Skeletal muscle tissue (tissue), 4 donors: Measurements from ENCODE around the gene AK2. TPM values are rescaled to one million over a fixed set of nuclear protein-coding genes. Genes with fewer than 3 reads are reported as not detected.
"Not testable (repeated sequence)": the region's sequence is repeated elsewhere in the genome, so short reads cannot be mapped to it uniquely, and the experiment has no call there.

Experiments
- H3K27ac ChIP-seq: one replicate; pipeline ENCODE4 v1.7.0; 2013; ENCODE audit warnings: mild to moderate bottlenecking, low read depth, low read length, inconsistent platforms
- H3K27me3 ChIP-seq, 3 donors: one replicate each; pipeline ENCODE4 v1.7.0; 2013; ENCODE audit warnings: low read length in 3 of 3; ENCODE audit not compliant: control insufficient read depth in 3 of 3, insufficient read depth in 3 of 3
- H3K36me3 ChIP-seq, 3 donors: one replicate each; pipeline ENCODE4 v1.7.0; 2013; ENCODE audit warnings: low read length in 3 of 3; ENCODE audit not compliant: control insufficient read depth in 3 of 3, insufficient read depth in 3 of 3
- H3K4me1 ChIP-seq, 3 donors: one replicate each; pipeline ENCODE4 v1.7.0; 2013; ENCODE audit warnings: low read length in 3 of 3, mild to moderate bottlenecking in 3 of 3; ENCODE audit not compliant: control insufficient read depth in 3 of 3, insufficient read depth in 3 of 3
- H3K4me3 ChIP-seq, 3 donors: one replicate each; pipeline ENCODE4 v1.7.0; 2013; ENCODE audit warnings: low read length in 3 of 3
- H3K9ac ChIP-seq, 3 donors: one replicate each; pipeline ENCODE4 v1.7.0; 2013; ENCODE audit warnings: low read length in 3 of 3, mild to moderate bottlenecking in 3 of 3, moderate library complexity in 2 of 3, low read depth in 1 of 3
- H3K9me3 ChIP-seq, 3 donors: one replicate each; pipeline ENCODE4 v1.7.0; 2013; ENCODE audit warnings: low read length in 3 of 3; ENCODE audit not compliant: control insufficient read depth in 3 of 3
- total RNA-seq: library from RNA; depleted of rRNA; stranded (reverse); fragments of >200 nt; gene quantifications from one replicate; pipeline ENCODE4 v1.2.3, GENCODE V29; 2014
- donor health status: Osteomylitis.

Gene AK2
- total RNA-seq, 1 donor from 2014 or later, result 64.2 TPM

GRCh38 chr1:33025761-33026160 lies 10.9 kb downstream of the AK2 start:
- Histone ChIP-seq H3K36me3 (peaks cover 17 to 26% (median 17%) of the 10 kb centered on the region in 3 donors), H3K27ac (no peak overlapping the region), H3K4me3 (no peak overlapping the region), H3K9ac (no peak overlapping the region), H3K4me1 (peaks cover 24 to 42% (median 40%) of the 10 kb centered on the region in 3 donors), H3K9me3 (no peaks in the 10 kb centered on the region), H3K27me3 (no peaks in the 10 kb centered on the region)

GRCh38 chr1:33025180-33025569 lies 11.5 kb downstream of the AK2 start:
- Histone ChIP-seq H3K36me3 (peaks cover 22 to 27% (median 22%) of the 10 kb centered on the region in 3 donors), H3K4me1 (peaks cover 20 to 36% (median 34%) of the 10 kb centered on the region in 3 donors), H3K27ac (no peak overlapping the region), H3K4me3 (no peak overlapping the region), H3K9me3 (no peaks in the 10 kb centered on the region), H3K27me3 (no peaks in the 10 kb centered on the region), H3K9ac (no peak overlapping the region)

GRCh38 chr1:33024430-33025179 lies 12.1 kb downstream of the AK2 start:
- not testable (repeated sequence) for H3K4me3 ChIP-seq, H3K27ac ChIP-seq, H3K27me3 ChIP-seq, H3K9me3 ChIP-seq, H3K9ac ChIP-seq
- Histone ChIP-seq H3K36me3 (peaks cover 25 to 32% (median 28%) of the 10 kb centered on the region in 3 donors), H3K4me1 (peaks cover 15 to 30% (median 28%) of the 10 kb centered on the region in 3 donors)

- H3K9ac ChIP-seq, result no peak overlapping the region
- no peaks in the 10 kb centered on the region for H3K27me3 ChIP-seq
- H3K9me3 ChIP-seq, result no peaks in the 10 kb centered on the region
- H3K4me1 ChIP-seq, result peaks cover 10 to 21% (median 18%) of the 10 kb centered on the region in 3 donors
- peaks cover 35 to 48% (median 46%) of the 10 kb centered on the region in 3 donors for H3K36me3 ChIP-seq
- H3K4me3 ChIP-seq, result no peak overlapping the region
- H3K27ac ChIP-seq, result no peak overlapping the region
Measured at GRCh38 chr1:33022650-33023200, 14.0 kb downstream of the AK2 start.

- no peak overlapping the region for H3K27ac ChIP-seq
Measured at GRCh38 chr1:33021567-33022431, 14.9 kb downstream of the AK2 start.

GRCh38 chr1:33018112-33018511 lies 18.6 kb downstream of the AK2 start:
- peaks cover 48 to 66% (median 64%) of the 10 kb centered on the region in 3 donors for H3K36me3 ChIP-seq
- no peak overlapping the region for H3K4me3 ChIP-seq
- H3K9ac ChIP-seq, result no peak overlapping the region
- H3K27ac ChIP-seq, result no peak overlapping the region
- no peaks in the 10 kb centered on the region for H3K9me3 ChIP-seq
- no peaks in the 10 kb centered on the region for H3K27me3 ChIP-seq
- peaks cover 5 to 7% (median 5%) of the 10 kb centered on the region in 3 donors for H3K4me1 ChIP-seq

More at GRCh38 chr1:33021567-33022431, 14.9 kb downstream of the AK2 start:
- H3K9me3 ChIP-seq, result no peaks in the 10 kb centered on the region
- no peak overlapping the region for H3K9ac ChIP-seq
- peaks cover 42 to 54% (median 50%) of the 10 kb centered on the region in 3 donors for H3K36me3 ChIP-seq
- no peak overlapping the region for H3K4me3 ChIP-seq
- H3K4me1 ChIP-seq, result peaks cover 7 to 18% (median 16%) of the 10 kb centered on the region in 3 donors
- no peaks in the 10 kb centered on the region for H3K27me3 ChIP-seq

- Histone ChIP-seq H3K27me3 (no peaks in the 10 kb centered on the region), H3K4me3 (no peak overlapping the region), H3K27ac (no peak overlapping the region), H3K9me3 (no peaks in the 10 kb centered on the region), H3K4me1 (peaks cover 7 to 11% (median 8%) of the 10 kb centered on the region in 3 donors), H3K9ac (no peak overlapping the region), H3K36me3 (peaks cover 57 to 74% (median 62%) of the 10 kb centered on the region in 3 donors)
Measured at GRCh38 chr1:33017175-33017574, 19.5 kb downstream of the AK2 start.

- Histone ChIP-seq H3K27me3 (no peaks in the 10 kb centered on the region), H3K9ac (no peak overlapping the region), H3K27ac (no peak overlapping the region), H3K36me3 (peaks cover 45 to 69% (median 53%) of the 10 kb centered on the region in 3 donors), H3K4me3 (no peak overlapping the region), H3K4me1 (peaks cover 20 to 24% (median 21%) of the 10 kb centered on the region in 3 donors), H3K9me3 (no peaks in the 10 kb centered on the region)
Measured at GRCh38 chr1:33015216-33015615, 21.5 kb downstream of the AK2 start.

GRCh38 chr1:33014464-33015163 lies 22.1 kb downstream of the AK2 start:
- H3K27me3 ChIP-seq, result no peaks in the 10 kb centered on the region
- H3K9me3 ChIP-seq, result no peaks in the 10 kb centered on the region
- no peak overlapping the region for H3K27ac ChIP-seq
- peak overlapping the region in 1 of 3 donors; percentile 14 for H3K9ac ChIP-seq
- H3K4me3 ChIP-seq, result no peak overlapping the region
- peaks cover 20 to 25% (median 21%) of the 10 kb centered on the region in 3 donors for H3K4me1 ChIP-seq
- peaks cover 41 to 63% (median 47%) of the 10 kb centered on the region in 3 donors for H3K36me3 ChIP-seq
